Activated naive CD8-positive, alpha-beta T cell treated with anti-CD3 and anti-CD28 coated beads for 36 hours (primary cell): ENCODE results near the gene APBA2. TPM values are rescaled to one million over a fixed set of nuclear protein-coding genes. Genes with fewer than 3 reads are reported as not detected.

Experiments used
- DNase-seq: peaks from one replicate; pipeline ENCODE4 v3.0.0; 2021
- H3K27ac Mint-ChIP-seq: one replicate; pipeline ENCODE4 v1.8.0; 2022; ENCODE audit warnings: mild to moderate bottlenecking, moderate library complexity, mixed read lengths
- H3K27me3 Mint-ChIP-seq: one replicate; pipeline ENCODE4 v1.8.0; 2022; ENCODE audit warnings: mild to moderate bottlenecking, mixed read lengths
- H3K36me3 Mint-ChIP-seq: one replicate; pipeline ENCODE4 v1.8.0; 2021; ENCODE audit warnings: mild to moderate bottlenecking, mixed read lengths
- H3K4me1 Mint-ChIP-seq: one replicate; pipeline ENCODE4 v1.8.0; 2021; ENCODE audit warnings: mixed read lengths
- H3K4me3 Mint-ChIP-seq: one replicate; pipeline ENCODE4 v1.8.0; 2022; ENCODE audit warnings: mild to moderate bottlenecking, moderate library complexity, mixed read lengths
- H3K9me3 Mint-ChIP-seq: one replicate; pipeline ENCODE4 v1.8.0; 2022; ENCODE audit warnings: mixed read lengths
- total RNA-seq, 2 experiments: library from RNA; stranded (reverse); gene quantifications; one replicate each; pipeline ENCODE4 v1.2.3, GENCODE V29; 2021

The APBA2 gene
- total RNA-seq, 2 experiments from 2014 or later, result 29.2 to 34.1 TPM

- Mint-ChIP-seq H3K4me1 (peaks cover 73% of the 10 kb centered on the region), H3K4me3 (no peak overlapping the region), H3K9me3 (peaks cover 6% of the 10 kb centered on the region), H3K36me3 (peaks cover 53% of the 10 kb centered on the region), H3K27me3 (no peaks in the 10 kb centered on the region), H3K27ac (no peak overlapping the region)
- no peak for DNase-seq
Observed at GRCh38 chr15:28943146-28943545, 57.4 kb downstream of the APBA2 start.

GRCh38 chr15:28943611-28944230 lies 57.9 kb downstream of the APBA2 start:
- Mint-ChIP-seq H3K4me1 (peaks cover 75% of the 10 kb centered on the region), H3K36me3 (peaks cover 57% of the 10 kb centered on the region), H3K27me3 (no peaks in the 10 kb centered on the region), H3K27ac (peak overlapping the region; percentile 19), H3K9me3 (peaks cover 6% of the 10 kb centered on the region), H3K4me3 (no peak overlapping the region)
- no peak for DNase-seq

- Mint-ChIP-seq H3K27me3 (no peaks in the 10 kb centered on the region), H3K9me3 (peaks cover 6% of the 10 kb centered on the region), H3K27ac (no peak overlapping the region), H3K36me3 (peaks cover 58% of the 10 kb centered on the region), H3K4me3 (no peak overlapping the region), H3K4me1 (peaks cover 75% of the 10 kb centered on the region)
- no peak for DNase-seq
Observed at GRCh38 chr15:28944286-28944685, 58.5 kb downstream of the APBA2 start.

- no peak overlapping the region for H3K27ac Mint-ChIP-seq
- peaks cover 6% of the 10 kb centered on the region for H3K9me3 Mint-ChIP-seq
- H3K36me3 Mint-ChIP-seq, result peaks cover 54% of the 10 kb centered on the region
- H3K27me3 Mint-ChIP-seq, result no peaks in the 10 kb centered on the region
- H3K4me1 Mint-ChIP-seq, result peaks cover 72% of the 10 kb centered on the region
- DNase-seq, result no peak
- H3K4me3 Mint-ChIP-seq, result no peak overlapping the region
Observed at GRCh38 chr15:28944696-28945300, 59.0 kb downstream of the APBA2 start.

- H3K4me1 Mint-ChIP-seq, result peaks cover 72% of the 10 kb centered on the region
- no peaks in the 10 kb centered on the region for H3K27me3 Mint-ChIP-seq
- H3K27ac Mint-ChIP-seq, result no peak overlapping the region
- no peak for DNase-seq
- H3K9me3 Mint-ChIP-seq, result peaks cover 6% of the 10 kb centered on the region
- no peak overlapping the region for H3K4me3 Mint-ChIP-seq
- H3K36me3 Mint-ChIP-seq, result peaks cover 56% of the 10 kb centered on the region
Observed at GRCh38 chr15:28945626-28946230, 60.0 kb downstream of the APBA2 start.

- Mint-ChIP-seq H3K4me3 (no peak overlapping the region), H3K27ac (no peak overlapping the region), H3K4me1 (peaks cover 67% of the 10 kb centered on the region), H3K36me3 (peaks cover 49% of the 10 kb centered on the region), H3K27me3 (no peaks in the 10 kb centered on the region), H3K9me3 (peaks cover 6% of the 10 kb centered on the region)
- no peak for DNase-seq
Observed at GRCh38 chr15:28946803-28947202, 61.0 kb downstream of the APBA2 start.

GRCh38 chr15:28947221-28947674 lies 61.5 kb downstream of the APBA2 start:
- Mint-ChIP-seq H3K9me3 (peaks cover 6% of the 10 kb centered on the region), H3K36me3 (peaks cover 48% of the 10 kb centered on the region), H3K27ac (peak overlapping the region; percentile 55), H3K4me1 (peaks cover 67% of the 10 kb centered on the region), H3K4me3 (no peak overlapping the region), H3K27me3 (no peaks in the 10 kb centered on the region)
- DNase-seq, result no peak

- H3K4me1 Mint-ChIP-seq, result peaks cover 67% of the 10 kb centered on the region
- H3K9me3 Mint-ChIP-seq, result peaks cover 6% of the 10 kb centered on the region
- no peak for DNase-seq
- peak overlapping the region; percentile 22 for H3K4me3 Mint-ChIP-seq
- peak overlapping the region; percentile 55 for H3K27ac Mint-ChIP-seq
- no peaks in the 10 kb centered on the region for H3K27me3 Mint-ChIP-seq
- peaks cover 41% of the 10 kb centered on the region for H3K36me3 Mint-ChIP-seq
Observed at GRCh38 chr15:28948036-28948435, 62.3 kb downstream of the APBA2 start.

- no peak for DNase-seq
- Mint-ChIP-seq H3K9me3 (peaks cover 4% of the 10 kb centered on the region), H3K4me3 (no peak overlapping the region), H3K27me3 (no peaks in the 10 kb centered on the region), H3K36me3 (peaks cover 20% of the 10 kb centered on the region), H3K27ac (no peak overlapping the region), H3K4me1 (peaks cover 77% of the 10 kb centered on the region)
Observed at GRCh38 chr15:28950916-28951315, 65.1 kb downstream of the APBA2 start.

- DNase-seq, result no peak
- no peaks in the 10 kb centered on the region for H3K9me3 Mint-ChIP-seq
- H3K4me1 Mint-ChIP-seq, result peaks cover 74% of the 10 kb centered on the region
- H3K36me3 Mint-ChIP-seq, result peaks cover 15% of the 10 kb centered on the region
- no peaks in the 10 kb centered on the region for H3K27me3 Mint-ChIP-seq
- H3K27ac Mint-ChIP-seq, result no peak overlapping the region
- H3K4me3 Mint-ChIP-seq, result no peak overlapping the region
Observed at GRCh38 chr15:28952666-28953491, 67.1 kb downstream of the APBA2 start.

- Mint-ChIP-seq H3K9me3 (no peaks in the 10 kb centered on the region), H3K27ac (no peak overlapping the region), H3K36me3 (peaks cover 11% of the 10 kb centered on the region), H3K4me1 (peaks cover 69% of the 10 kb centered on the region), H3K4me3 (no peak overlapping the region), H3K27me3 (no peaks in the 10 kb centered on the region)
- DNase-seq, result no peak
Observed at GRCh38 chr15:28953573-28954195, 67.9 kb downstream of the APBA2 start.

- Mint-ChIP-seq H3K4me3 (peak overlapping the region; percentile 12), H3K27me3 (no peaks in the 10 kb centered on the region), H3K4me1 (peaks cover 63% of the 10 kb centered on the region), H3K27ac (peak overlapping the region; percentile 62), H3K9me3 (no peaks in the 10 kb centered on the region), H3K36me3 (peaks cover 6% of the 10 kb centered on the region)
- no peak for DNase-seq
Observed at GRCh38 chr15:28954466-28955159, 68.8 kb downstream of the APBA2 start.

- peaks cover 60% of the 10 kb centered on the region for H3K4me1 Mint-ChIP-seq
- no peaks in the 10 kb centered on the region for H3K9me3 Mint-ChIP-seq
- peak; percentile 49 for DNase-seq
- peak overlapping the region; percentile 12 for H3K4me3 Mint-ChIP-seq
- peaks cover 2% of the 10 kb centered on the region for H3K36me3 Mint-ChIP-seq
- H3K27ac Mint-ChIP-seq, result peak overlapping the region; percentile 62
- no peaks in the 10 kb centered on the region for H3K27me3 Mint-ChIP-seq
Observed at GRCh38 chr15:28955160-28955992, 69.6 kb downstream of the APBA2 start.
